ENCODE results near the gene ENTREP1. TPM values are rescaled to one million over a fixed set of nuclear protein-coding genes. Genes with fewer than 3 reads are reported as not detected.

Gene ENTREP1
- total and polyA plus RNA-seq, 9 donors: 17.7 to 36.9 (median 24.5) TPM

DNA sequence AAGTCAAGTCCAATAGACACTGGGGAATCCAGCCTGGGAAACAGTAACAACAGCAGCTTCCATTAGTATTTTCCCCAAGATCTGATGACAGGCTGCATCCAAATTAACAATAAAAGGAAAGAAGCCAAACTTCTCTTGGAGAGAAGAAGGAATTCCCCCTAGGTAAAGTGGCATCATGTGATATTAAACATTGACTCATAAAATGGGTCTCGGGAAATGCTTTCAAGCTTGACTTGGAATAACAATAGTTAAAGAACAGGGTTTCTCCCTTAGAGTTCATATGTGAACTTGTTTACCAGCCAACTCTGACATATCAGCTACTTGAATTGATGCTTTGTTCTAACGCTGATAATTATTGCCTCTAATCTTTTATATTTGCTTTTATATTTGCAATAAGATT lies 45.4 kb downstream of the ENTREP1 start:
- peak overlapping the region in 1 of 2 donors; percentile 34 for H3K27ac ChIP-seq
- 31 to 41% (median 37%) methylated on average over 2 of the region's 2 CpGs for WGBS, 3 donors
- peaks cover 0 to 4% of the 10 kb centered on the region in 2 donors for H3K9me3 ChIP-seq
- intact Hi-C loops (cut with DNase I): no loop called here
- H3K4me3 ChIP-seq: no peak overlapping the region
- H3K36me3 ChIP-seq: no peaks in the 10 kb centered on the region
- DNase-seq: no peak
- peaks cover 16% of the 10 kb centered on the region for H3K4me1 ChIP-seq (ENCODE audit: insufficient read depth)
- TF ChIP-seq EP300 (IDR thresholded peaks at IDR 0.05) (no peak), POLR2A (IDR thresholded peaks at IDR 0.05) (no peak)
- TF ChIP-seq, protein P1, sequence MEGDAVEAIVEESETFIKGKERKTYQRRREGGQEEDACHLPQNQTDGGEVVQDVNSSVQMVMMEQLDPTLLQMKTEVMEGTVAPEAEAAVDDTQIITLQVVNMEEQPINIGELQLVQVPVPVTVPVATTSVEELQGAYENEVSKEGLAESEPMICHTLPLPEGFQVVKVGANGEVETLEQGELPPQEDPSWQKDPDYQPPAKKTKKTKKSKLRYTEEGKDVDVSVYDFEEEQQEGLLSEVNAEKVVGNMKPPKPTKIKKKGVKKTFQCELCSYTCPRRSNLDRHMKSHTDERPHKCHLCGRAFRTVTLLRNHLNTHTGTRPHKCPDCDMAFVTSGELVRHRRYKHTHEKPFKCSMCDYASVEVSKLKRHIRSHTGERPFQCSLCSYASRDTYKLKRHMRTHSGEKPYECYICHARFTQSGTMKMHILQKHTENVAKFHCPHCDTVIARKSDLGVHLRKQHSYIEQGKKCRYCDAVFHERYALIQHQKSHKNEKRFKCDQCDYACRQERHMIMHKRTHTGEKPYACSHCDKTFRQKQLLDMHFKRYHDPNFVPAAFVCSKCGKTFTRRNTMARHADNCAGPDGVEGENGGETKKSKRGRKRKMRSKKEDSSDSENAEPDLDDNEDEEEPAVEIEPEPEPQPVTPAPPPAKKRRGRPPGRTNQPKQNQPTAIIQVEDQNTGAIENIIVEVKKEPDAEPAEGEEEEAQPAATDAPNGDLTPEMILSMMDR (IDR thresholded peaks at IDR 0.05): no peak
- H3K27me3 ChIP-seq: no peaks in the 10 kb centered on the region

DNA sequence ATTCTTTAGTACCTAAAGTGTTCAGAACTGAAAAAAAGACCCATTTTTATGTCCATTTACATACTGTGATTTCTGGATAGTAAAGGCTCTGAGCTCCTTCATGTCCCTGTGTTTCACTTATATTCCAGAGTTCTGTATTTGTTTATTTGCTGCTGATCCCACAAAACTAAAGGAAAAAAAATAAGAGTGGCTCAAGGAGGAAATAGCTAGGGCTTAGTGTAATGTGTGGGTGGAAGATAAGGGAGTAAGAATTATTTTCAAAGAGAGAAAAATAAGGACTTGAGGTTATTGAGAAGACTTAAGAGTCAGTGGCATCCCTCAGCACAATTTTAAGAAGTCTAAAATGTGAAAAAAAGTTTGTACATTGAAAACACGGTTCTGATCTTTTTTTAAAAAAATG lies 46.0 kb downstream of the ENTREP1 start:
- intact Hi-C loops (cut with DNase I): no loop called here
- no peak overlapping the region for H3K4me3 ChIP-seq
- H3K4me1 ChIP-seq (ENCODE audit: insufficient read depth): peaks cover 19% of the 10 kb centered on the region
- H3K27ac ChIP-seq: peak overlapping the region in 1 of 2 donors; percentile 34
- no peak for DNase-seq
- H3K9me3 ChIP-seq: peaks cover 0 to 4% of the 10 kb centered on the region in 2 donors
- H3K27me3 ChIP-seq: no peaks in the 10 kb centered on the region
- no peak for TF ChIP-seq EP300 (IDR thresholded peaks at IDR 0.05)
- no peak for TF ChIP-seq POLR2A (IDR thresholded peaks at IDR 0.05)
- TF ChIP-seq, protein P1 (IDR thresholded peaks at IDR 0.05): no peak
- H3K36me3 ChIP-seq: no peaks in the 10 kb centered on the region
- 0 to 1% (median 0%) methylated on average over 1 of the region's 1 CpG for WGBS, 3 donors

DNA sequence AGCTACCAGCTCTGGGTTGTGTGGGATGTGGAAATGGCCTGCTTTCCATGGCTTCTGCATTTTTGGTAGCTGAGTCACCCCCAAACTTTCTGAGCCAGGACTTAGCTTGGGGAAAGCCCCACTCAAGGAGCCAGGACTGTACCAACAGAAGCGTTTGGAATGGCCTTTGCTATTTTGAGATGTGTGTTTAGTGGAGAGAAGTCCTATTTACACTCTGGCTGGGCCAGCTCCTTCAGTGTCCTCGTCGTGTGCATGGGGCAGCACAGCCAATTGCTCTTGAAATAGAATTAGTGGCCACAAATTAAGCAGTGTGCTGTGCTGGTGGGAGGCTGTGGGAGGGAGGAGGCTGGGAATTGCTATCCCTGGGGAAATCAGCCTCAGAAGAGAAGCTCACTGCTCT lies 51.6 kb downstream of the ENTREP1 start:
- Histone ChIP-seq H3K9me3 (no peaks in the 10 kb centered on the region), H3K27ac (no peak overlapping the region), H3K27me3 (no peaks in the 10 kb centered on the region), H3K4me1 (ENCODE audit: insufficient read depth) (peaks cover 26% of the 10 kb centered on the region), H3K4me3 (no peak overlapping the region), H3K36me3 (no peaks in the 10 kb centered on the region)
- intact Hi-C loops (cut with DNase I): no loop called here
- TF ChIP-seq, protein P1 (IDR thresholded peaks at IDR 0.05): no peak
- TF ChIP-seq EP300 (IDR thresholded peaks at IDR 0.05) (no peak), POLR2A (IDR thresholded peaks at IDR 0.05) (no peak)
- 0 to 11% (median 6%) methylated on average over 3 of the region's 3 CpGs for WGBS, 3 donors
- DNase-seq: peak; percentile 54 to 77 (median 65)

DNA sequence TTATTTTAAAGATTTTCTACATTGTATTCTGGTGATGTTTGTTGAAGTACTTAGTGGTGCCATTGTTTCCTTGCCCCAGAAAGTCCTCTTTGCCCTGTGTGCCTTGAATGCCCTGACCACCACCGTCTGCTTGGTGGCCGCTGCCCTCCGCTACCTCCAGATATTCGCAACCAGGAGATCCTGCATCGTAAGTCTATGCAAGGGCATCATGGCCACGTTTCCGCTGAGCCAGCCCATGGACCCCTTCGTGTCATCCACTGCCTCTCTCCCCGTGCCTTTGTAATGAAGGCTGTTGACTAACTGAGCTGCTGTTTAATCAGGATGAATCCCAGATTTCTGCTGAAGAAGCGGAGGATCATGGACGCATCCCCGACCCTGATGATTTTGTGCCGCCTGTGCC lies 52.3 kb downstream of the ENTREP1 start:
- Histone ChIP-seq H3K27ac (no peak overlapping the region), H3K27me3 (no peaks in the 10 kb centered on the region), H3K9me3 (no peaks in the 10 kb centered on the region), H3K4me1 (ENCODE audit: insufficient read depth) (peaks cover 24% of the 10 kb centered on the region), H3K36me3 (no peaks in the 10 kb centered on the region), H3K4me3 (no peak overlapping the region)
- intact Hi-C loops (cut with DNase I): no loop called here
- WGBS, 3 donors: 94 to 95% (median 94%) methylated on average over 13 of the region's 13 CpGs
- DNase-seq: no peak
- TF ChIP-seq, protein P1 (IDR thresholded peaks at IDR 0.05): no peak
- TF ChIP-seq POLR2A (IDR thresholded peaks at IDR 0.05) (no peak), EP300 (IDR thresholded peaks at IDR 0.05) (no peak)

All from ovary (tissue), 9 donors.